GM20000 (cell line): ENCODE results near the gene CDH13.

Experiments
- DNase-seq: peaks from one replicate; pipeline ENCODE4 v3.0.0; 2012; ENCODE audit warnings: low spot score
- TF ChIP-seq, protein P1 (sequence below): IDR thresholded peaks from 2 replicates; pipeline ENCODE4 v1.5.1; 2012; ENCODE audit warnings: mild to moderate bottlenecking, control low read depth; ENCODE audit errors: extremely low read depth, missing control alignments

Gene CDH13

DNA sequence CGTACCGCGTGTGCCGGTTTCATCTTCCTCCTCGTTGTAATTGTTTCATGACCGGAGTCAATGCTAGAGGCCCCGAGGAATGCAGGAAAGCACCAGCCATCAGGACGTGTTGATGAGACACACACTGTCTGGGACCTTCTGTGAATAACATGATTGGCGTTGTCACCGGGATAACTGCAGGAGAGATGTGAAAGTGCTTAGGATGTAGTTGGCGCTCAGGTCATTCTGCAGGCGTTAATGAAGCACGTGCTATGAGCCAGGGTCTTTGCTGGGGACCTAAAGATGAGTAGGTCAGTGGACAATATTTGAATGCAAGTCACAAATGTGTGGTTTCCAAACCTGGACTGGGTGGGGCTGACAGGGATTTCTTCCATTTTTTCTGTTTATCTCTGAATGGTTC is 999.4 kb downstream of the CDH13 start:
- no peak for DNase-seq
- TF ChIP-seq, protein P1, sequence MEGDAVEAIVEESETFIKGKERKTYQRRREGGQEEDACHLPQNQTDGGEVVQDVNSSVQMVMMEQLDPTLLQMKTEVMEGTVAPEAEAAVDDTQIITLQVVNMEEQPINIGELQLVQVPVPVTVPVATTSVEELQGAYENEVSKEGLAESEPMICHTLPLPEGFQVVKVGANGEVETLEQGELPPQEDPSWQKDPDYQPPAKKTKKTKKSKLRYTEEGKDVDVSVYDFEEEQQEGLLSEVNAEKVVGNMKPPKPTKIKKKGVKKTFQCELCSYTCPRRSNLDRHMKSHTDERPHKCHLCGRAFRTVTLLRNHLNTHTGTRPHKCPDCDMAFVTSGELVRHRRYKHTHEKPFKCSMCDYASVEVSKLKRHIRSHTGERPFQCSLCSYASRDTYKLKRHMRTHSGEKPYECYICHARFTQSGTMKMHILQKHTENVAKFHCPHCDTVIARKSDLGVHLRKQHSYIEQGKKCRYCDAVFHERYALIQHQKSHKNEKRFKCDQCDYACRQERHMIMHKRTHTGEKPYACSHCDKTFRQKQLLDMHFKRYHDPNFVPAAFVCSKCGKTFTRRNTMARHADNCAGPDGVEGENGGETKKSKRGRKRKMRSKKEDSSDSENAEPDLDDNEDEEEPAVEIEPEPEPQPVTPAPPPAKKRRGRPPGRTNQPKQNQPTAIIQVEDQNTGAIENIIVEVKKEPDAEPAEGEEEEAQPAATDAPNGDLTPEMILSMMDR, result no peak

DNA sequence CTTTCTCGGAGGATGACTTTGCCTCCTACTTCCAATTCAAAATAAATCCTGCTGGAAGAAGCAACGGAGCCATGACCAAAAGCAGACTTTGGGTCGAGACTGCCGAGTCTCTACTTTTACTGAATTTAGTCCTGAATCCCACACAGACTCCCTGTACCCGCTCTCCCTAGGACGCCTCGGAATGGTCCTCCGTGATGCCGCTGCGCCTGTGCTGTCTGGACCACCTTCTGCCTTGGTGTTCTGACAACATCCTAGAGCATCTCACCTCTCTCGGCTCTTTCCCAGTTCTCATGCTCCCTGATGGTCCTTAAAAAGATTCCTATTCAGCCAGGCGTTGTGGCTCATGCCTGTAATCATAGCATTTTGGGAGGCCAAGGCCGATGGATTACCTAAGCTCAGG is 999.9 kb downstream of the CDH13 start:
- DNase-seq, result no peak
- TF ChIP-seq, protein P1, result no peak

DNA sequence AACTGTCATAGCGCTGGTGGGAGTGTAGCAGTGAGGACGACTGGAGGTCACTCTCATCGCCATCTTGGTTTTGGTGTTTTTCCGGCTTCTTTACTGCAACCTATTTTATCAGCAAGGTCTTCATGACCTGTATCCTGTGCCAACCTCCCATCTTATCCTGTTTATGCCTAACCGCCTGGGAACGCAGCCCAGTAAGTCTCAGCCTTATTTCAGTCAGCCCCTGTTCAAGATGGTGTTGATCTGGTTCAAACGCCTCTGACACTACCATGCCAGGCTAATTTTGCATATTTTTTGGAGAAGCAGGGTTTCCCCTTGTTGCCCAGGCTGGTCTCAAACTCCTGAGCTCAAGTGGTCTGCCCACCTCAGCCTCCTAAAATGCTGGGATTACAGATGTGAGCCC is 1001.2 kb downstream of the CDH13 start:
- no peak for DNase-seq
- TF ChIP-seq, protein P1, result no peak

DNA sequence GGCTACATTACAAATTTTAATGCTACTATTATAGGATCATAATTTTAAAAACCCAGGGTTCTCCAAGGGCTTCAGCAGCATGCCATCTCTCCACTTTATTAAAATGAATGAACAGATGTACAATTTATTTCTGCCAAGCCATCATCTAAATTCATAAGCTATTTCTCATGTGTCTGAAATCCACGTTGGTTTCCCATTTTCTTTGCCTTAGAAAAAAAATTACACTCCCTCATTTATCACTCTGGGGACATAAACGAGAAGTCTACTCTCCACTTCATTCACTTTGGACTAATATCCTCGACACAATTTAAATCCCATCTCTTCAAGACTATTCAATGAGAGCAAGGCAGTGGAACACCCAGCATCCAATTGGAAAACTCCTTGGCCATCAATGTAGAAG is 1002.7 kb downstream of the CDH13 start:
- no peak for DNase-seq
- TF ChIP-seq, protein P1, result no peak

DNA sequence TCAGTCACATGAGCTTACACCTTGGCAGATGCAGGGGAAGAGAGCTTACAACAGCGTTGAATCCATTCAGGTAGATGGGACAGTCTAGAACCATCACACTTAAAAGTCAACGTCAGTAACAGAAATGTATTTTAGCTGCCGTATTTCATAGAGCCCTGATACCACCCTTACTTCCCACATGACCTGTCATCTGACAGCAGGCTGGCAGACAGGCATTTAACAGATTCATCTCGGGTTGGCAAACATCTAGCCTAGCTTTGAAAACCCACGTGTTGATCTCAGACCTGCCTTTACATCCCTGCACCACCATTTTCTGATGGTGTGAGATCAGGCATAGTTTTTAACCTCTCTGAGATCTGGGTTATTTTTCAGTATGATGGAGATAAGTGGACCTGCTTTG is 1003.1 kb downstream of the CDH13 start:
- TF ChIP-seq, protein P1, result no peak
- DNase-seq, result no peak

DNA sequence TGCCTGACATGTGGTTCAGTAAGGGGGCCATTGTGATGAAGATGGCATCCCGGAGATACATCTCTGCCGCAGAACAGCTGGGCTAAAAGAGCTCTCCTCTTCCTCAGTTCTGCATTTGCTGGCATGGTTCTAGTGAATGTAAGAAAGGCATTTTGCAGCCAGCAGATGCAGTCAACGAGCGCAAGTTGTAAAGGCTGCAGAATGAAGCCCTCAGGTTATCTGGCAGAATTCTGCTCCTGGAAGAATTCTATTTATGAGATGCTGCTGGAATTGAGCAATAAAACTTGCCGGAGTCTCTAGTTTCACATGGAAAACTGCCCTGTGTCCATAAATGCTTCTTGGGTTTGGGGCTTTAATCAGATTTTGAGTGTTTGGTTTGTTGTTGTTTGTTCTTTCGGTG is 1004.2 kb downstream of the CDH13 start:
- DNase-seq, result no peak
- TF ChIP-seq, protein P1, result no peak

DNA sequence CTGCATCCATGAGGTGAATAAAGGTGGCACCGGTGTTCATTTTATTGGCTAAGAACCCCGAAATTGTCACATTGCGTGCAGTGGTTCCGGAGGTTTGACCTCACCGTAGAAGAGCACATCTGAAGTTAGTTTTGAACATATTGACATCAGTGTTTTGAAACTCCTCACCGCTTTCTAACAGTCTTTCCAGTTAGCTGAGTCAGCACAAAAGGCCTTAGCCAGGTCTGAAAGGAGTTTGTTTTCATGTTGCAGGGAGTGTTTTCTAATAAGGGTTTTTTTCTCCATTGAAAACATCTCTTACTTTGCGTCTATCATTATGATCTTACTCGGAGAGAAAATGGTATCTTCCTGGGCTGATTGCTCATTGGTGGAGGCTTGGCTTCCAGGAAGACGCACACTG is 1006.5 kb downstream of the CDH13 start:
- DNase-seq, result no peak
- TF ChIP-seq, protein P1, result no peak
